Measurements from ENCODE around the gene GPC3. TPM values are rescaled to one million over a fixed set of nuclear protein-coding genes. Genes with fewer than 3 reads are reported as not detected.

Gene GPC3
- total and polyA plus RNA-seq, 2 experiments from 2014 or later: 171 to 323 TPM

DNA sequence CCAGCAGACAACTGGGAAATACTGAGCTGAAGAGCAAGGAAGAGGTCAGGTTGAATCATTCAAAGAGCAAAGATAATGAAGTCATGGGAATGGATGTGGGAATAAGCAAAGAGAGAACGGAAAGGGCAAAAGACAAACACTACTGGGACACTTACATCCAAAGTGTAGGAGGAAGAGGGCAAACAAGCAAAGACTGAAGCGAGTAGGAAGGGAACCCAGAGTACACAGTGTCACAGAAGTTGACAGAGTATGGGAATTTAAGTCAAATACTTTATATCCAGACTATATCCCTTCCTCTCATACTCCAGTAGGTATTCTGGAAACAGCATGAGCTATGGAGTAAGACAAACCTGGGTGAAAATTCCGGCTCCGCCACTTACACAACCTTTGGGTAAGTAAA lies 12.5 kb downstream of the GPC3 start:
- H3K27ac ChIP-seq: no peak overlapping the region
- no peaks in the 10 kb centered on the region for H3K9me3 ChIP-seq (ENCODE audit: low read depth)
- no peak for DNase-seq (ENCODE audit: low read depth in 1 of 2, low spot score in 1 of 2)
- no peaks in the 10 kb centered on the region for H3K27me3 ChIP-seq
- no peak overlapping the region for H3K4me3 ChIP-seq
- TF ChIP-seq, protein P1, sequence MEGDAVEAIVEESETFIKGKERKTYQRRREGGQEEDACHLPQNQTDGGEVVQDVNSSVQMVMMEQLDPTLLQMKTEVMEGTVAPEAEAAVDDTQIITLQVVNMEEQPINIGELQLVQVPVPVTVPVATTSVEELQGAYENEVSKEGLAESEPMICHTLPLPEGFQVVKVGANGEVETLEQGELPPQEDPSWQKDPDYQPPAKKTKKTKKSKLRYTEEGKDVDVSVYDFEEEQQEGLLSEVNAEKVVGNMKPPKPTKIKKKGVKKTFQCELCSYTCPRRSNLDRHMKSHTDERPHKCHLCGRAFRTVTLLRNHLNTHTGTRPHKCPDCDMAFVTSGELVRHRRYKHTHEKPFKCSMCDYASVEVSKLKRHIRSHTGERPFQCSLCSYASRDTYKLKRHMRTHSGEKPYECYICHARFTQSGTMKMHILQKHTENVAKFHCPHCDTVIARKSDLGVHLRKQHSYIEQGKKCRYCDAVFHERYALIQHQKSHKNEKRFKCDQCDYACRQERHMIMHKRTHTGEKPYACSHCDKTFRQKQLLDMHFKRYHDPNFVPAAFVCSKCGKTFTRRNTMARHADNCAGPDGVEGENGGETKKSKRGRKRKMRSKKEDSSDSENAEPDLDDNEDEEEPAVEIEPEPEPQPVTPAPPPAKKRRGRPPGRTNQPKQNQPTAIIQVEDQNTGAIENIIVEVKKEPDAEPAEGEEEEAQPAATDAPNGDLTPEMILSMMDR (IDR thresholded peaks at IDR 0.05; ENCODE audit: low read depth, low read length): no peak
- no peaks in the 10 kb centered on the region for H3K36me3 ChIP-seq
- H3K4me1 ChIP-seq (ENCODE audit: low read depth): peaks cover 34% of the 10 kb centered on the region

DNA sequence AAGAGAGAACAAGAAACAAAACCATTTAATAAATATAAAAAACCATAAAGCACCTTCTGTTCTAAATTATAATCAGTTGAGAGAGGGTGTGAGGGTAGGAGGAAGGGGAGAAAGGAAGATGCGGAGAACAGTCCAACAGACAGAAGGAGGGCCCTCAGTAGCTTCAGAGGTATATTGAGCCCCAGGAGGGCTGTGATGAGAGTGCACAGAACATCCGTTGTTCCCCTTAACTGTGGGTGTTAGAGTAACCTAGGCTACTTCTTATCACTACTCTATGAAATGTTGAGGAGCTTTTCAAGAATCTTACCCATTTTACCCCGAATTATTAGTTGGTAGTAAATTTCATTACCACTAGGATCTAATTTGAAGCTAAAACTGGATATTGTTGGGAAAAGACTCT lies 13.8 kb downstream of the GPC3 start:
- Histone ChIP-seq H3K27me3 (no peaks in the 10 kb centered on the region), H3K9me3 (ENCODE audit: low read depth) (no peaks in the 10 kb centered on the region), H3K36me3 (no peaks in the 10 kb centered on the region), H3K27ac (peak overlapping the region; percentile 95), H3K4me3 (no peak overlapping the region), H3K4me1 (ENCODE audit: low read depth) (peaks cover 34% of the 10 kb centered on the region)
- no peak for DNase-seq (ENCODE audit: low read depth in 1 of 2, low spot score in 1 of 2)
- TF ChIP-seq, protein P1 (IDR thresholded peaks at IDR 0.05; ENCODE audit: low read depth, low read length): no peak

DNA sequence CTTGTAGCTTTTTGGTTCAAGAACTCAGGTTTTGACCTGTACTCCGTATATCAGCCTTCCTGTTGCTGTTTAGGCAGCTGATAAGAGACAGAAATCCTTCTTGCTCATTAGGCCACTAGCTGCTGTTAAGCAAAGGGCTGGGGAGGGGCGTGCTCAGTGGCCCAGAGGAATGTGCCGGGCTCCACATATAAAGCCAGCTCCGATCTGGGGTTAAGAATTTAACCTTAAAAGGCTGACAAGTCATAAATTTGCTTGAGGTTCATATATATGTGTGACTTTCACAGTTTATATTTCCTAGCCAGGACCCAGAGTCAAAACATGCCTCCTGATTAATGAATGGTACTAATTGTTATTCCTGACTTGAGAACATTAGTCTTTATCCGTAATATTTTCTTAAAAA lies 15.3 kb downstream of the GPC3 start:
- Histone ChIP-seq H3K27ac (peak overlapping the region; percentile 95), H3K4me3 (peak overlapping the region; percentile 0), H3K4me1 (ENCODE audit: low read depth) (peaks cover 34% of the 10 kb centered on the region), H3K27me3 (no peaks in the 10 kb centered on the region), H3K36me3 (no peaks in the 10 kb centered on the region), H3K9me3 (ENCODE audit: low read depth) (no peaks in the 10 kb centered on the region)
- TF ChIP-seq, protein P1 (IDR thresholded peaks at IDR 0.05; ENCODE audit: low read depth, low read length): no peak
- DNase-seq (ENCODE audit: low read depth in 1 of 2, low spot score in 1 of 2): peak in 1 of 2 donors; percentile 84

DNA sequence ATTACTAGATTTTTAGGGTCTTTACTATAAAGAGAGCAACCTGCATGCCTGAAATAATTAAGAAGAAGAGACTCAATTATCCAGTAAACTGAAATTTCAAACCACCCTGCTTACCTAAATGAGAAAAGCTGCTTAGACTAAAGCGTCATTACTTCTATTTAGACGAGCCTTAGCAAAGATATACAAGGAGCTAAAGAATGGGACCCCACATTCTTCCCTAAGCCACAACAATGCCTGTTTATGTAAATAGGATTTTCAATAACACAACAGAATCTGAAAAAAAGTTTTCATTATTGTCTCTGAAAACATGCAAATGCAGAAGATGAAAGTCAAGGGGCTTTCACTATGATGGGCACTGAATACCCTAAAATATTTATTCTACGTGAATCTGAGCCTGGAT lies 16.2 kb downstream of the GPC3 start:
- H3K27me3 ChIP-seq: no peaks in the 10 kb centered on the region
- H3K4me3 ChIP-seq: no peak overlapping the region
- peak overlapping the region; percentile 95 for H3K27ac ChIP-seq
- H3K9me3 ChIP-seq (ENCODE audit: low read depth): no peaks in the 10 kb centered on the region
- peaks cover 34% of the 10 kb centered on the region for H3K4me1 ChIP-seq (ENCODE audit: low read depth)
- no peaks in the 10 kb centered on the region for H3K36me3 ChIP-seq
- DNase-seq (ENCODE audit: low read depth in 1 of 2, low spot score in 1 of 2): no peak
- TF ChIP-seq, protein P1 (IDR thresholded peaks at IDR 0.05; ENCODE audit: low read depth, low read length): no peak

GRCh38 chrX:133968109-133968508 lies 17.3 kb downstream of the GPC3 start:
- H3K27ac ChIP-seq: no peak overlapping the region
- no peaks in the 10 kb centered on the region for H3K36me3 ChIP-seq
- TF ChIP-seq, protein P1 (IDR thresholded peaks at IDR 0.05; ENCODE audit: low read depth, low read length): no peak
- no peak overlapping the region for H3K4me3 ChIP-seq
- peaks cover 34% of the 10 kb centered on the region for H3K4me1 ChIP-seq (ENCODE audit: low read depth)
- no peaks in the 10 kb centered on the region for H3K27me3 ChIP-seq
- no peaks in the 10 kb centered on the region for H3K9me3 ChIP-seq (ENCODE audit: low read depth)
- DNase-seq (ENCODE audit: low read depth in 1 of 2, low spot score in 1 of 2): no peak

DNA sequence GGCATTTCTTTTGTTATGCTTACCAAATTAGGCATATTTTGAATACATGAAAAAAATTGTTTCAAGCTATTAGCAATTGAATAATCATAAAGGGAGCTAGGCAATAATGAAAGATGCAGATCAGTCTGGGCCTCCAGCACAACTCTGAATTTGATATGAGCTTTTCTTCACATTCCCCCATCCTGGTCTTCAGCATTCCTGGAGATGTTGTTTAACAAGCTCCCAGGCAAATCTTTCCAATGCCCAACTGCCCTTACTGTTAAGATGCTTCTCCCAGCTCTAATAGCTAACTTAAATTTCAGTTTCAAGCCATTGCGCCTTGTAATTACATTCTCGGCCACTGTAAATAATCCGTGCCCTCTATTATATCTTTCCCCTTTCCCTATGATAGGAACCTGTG lies 19.2 kb downstream of the GPC3 start:
- TF ChIP-seq, protein P1 (IDR thresholded peaks at IDR 0.05; ENCODE audit: low read depth, low read length): no peak
- Histone ChIP-seq H3K36me3 (no peaks in the 10 kb centered on the region), H3K4me1 (ENCODE audit: low read depth) (peaks cover 23% of the 10 kb centered on the region)

More for the DNA sequence above, 19.2 kb downstream of the GPC3 start:
- Histone ChIP-seq H3K9me3 (ENCODE audit: low read depth) (no peaks in the 10 kb centered on the region), H3K27me3 (no peaks in the 10 kb centered on the region), H3K27ac (no peak overlapping the region), H3K4me3 (no peak overlapping the region)
- DNase-seq (ENCODE audit: low read depth in 1 of 2, low spot score in 1 of 2): no peak
